ENCODE results near the gene TEX36.
"Not testable (repeated sequence)": the region's sequence is repeated elsewhere in the genome, so short reads cannot be mapped to it uniquely, and the experiment has no call there.

The TEX36 gene, protein sequence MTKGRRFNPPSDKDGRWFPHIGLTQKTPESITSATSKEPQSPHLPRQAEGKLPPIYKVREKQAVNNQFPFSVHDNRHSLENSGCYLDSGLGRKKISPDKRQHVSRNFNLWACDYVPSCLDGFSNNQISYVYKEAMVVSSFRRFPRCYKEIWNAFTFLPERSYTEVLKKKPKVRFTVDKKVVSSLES

DNA sequence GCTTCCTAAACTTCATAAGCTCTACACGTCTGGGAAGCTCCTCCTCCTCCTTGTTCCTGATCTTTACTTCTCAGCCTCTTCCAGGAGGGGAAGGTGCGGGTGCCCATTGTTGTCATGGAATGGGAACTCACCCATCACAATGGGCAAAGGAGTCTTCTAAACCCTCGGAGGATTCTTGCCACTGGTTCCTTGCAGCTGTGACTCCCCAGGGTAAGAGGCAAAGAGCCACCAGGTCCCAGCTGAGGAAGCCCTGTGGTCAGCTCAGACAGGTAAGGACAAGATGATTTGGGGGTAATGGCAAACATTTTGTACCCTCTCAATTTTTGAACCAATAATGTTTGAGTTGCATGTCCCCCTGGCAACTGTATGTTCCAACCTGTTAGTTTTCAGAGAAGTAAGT lies at the start of gene TEX36:
Gene TEX36 (minus strand): TSS at position 101 of the 400 bp plus-strand sequence. CDS start 174 bp downstream, outside the sequence.
- DNase-seq = no peak

DNA sequence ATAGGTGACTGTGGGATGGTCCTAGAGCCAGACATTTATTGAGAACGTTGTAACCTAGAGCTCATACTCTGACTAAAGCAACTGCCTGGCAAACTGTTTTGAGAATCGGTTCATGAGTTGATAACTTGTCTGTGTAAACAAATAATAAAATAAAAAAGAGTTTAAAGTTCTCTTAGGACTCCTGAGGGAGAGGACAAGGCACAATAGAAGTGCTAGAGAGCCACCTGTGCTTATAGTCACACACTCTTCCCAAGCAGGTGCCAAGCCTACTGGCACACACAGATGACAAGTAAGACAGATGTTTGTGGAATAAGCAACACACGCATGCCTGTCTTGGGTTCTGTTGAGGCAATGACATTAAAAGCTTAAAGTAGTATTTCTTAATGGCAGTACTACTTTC lies 44.5 kb upstream of the TEX36 start:
- DNase-seq = no peak

DNA sequence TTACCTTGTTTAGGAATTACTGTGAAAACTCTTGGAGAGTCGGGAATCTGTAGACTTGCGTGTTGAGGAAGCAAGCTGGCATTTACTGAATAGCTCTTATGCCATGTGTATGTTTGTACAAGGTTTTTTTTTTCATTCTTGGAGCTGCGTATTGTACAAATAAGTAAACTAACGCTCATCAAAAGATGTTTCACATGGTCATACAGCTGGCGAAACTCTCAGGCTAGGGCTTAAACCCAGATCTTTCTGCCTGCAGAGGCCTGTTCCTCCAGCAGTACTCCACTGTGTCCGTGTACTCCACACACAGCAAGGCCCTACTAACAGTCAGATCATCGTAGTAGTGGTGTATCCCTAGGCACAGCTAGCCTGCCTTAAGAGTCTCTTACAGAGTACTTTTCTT lies 44.0 kb upstream of the TEX36 start:
- DNase-seq = no peak

DNA sequence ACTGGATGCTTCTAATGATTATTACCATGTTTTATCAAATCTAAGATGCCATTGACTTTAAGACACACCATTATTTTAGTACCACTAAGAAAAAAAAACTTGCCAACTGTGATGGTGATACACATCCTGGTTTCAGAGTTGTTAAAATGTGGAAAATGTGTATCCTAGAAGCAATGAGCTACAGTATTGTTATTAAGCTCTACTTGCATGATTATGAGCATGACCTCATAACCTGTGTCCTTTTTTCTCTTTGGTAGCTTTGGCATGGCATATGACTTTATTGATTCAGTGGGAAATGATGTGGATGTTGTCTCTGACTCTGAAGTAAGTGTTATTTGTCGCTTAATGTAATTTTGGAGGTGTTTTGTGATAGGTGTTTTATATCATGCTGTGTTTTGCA lies 39.8 kb upstream of the TEX36 start:
- no peak for DNase-seq

DNA sequence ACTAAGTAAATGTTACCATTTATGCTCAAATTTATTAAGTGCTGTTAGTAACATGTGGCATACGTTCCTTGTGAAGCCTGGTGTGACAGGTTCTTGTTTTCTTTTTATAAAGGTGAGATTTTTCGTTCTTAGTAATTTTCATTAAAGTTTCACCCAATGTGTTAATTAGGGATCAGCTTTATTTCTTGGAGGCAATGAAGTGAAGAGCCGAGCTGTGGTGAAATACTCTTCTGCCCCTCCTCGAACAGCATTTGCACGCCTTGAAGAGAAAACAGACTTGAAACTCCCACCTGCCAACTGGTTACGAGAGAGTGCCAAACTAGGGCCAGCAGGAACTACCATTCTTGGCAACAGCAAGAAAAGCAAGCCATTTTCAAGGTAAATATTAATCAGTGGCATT lies 38.1 kb upstream of the TEX36 start:
- DNase-seq = no peak

DNA sequence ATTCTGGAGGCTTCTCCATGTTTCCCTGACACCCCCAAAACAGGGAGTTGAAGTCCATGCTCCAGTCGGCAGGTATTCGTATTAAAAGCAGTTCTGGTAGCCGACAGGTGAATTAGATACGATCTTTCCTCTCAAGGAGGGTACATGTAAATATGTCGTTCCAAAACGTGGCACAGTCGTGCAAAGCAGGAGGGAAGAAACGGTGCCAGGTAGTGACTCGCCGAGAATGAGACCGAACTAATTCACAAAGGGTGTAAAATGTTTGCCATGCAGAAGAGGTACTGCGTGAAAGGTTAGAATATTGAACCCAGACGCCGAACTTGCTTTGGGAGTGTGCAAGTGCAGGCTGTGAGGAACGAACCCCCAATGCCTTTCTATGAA lies 37.0 kb upstream of the TEX36 start:
- no peak for DNase-seq

DNA sequence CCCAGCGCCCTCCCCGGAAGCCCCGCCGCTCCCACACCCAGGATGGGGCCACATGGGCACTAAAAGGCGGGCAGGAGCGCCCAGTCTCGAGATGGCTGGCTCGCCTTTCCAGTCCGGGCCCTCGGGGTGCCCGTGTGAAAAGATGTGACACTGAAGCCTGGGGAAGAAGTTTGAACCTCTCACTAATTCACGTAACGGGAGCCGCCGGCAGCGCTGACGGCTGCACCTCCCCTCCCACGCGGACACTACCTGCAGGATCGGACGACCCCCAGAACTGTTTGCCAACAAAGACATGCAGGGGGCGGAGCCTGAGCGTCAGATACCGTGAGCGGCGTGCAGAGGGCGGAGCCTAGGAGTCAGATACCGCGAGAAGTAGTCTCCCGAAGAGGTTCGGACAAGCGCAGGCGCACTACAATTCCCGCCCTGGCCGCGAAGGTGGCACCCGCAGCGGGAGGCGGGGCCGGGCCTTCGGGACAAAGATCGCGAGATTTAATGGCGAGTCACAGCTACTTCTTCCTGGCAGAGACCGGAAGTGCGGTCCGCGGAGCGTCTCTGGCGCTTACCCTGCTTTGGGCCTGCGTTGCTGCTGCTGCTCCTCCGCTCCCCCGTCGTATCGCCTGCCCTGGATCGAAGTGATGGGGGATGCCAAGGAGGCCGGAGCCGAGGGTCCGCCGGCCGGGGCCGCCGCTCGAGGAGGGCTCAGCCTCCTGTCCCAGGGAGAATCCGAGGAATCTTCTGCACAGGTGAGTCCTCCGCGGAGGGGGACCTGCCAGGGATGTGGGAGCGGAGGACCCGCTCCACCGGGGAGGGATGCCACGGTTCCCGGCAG lies 36.4 kb upstream of the TEX36 start, which contains the start of gene EDRF1:
Gene EDRF1 (plus strand): TSS at position 537 of the 829 bp plus-strand sequence. CDS start 99 bp downstream, at position 636.
- peak; percentile 98 to 99 for DNase-seq

DNA sequence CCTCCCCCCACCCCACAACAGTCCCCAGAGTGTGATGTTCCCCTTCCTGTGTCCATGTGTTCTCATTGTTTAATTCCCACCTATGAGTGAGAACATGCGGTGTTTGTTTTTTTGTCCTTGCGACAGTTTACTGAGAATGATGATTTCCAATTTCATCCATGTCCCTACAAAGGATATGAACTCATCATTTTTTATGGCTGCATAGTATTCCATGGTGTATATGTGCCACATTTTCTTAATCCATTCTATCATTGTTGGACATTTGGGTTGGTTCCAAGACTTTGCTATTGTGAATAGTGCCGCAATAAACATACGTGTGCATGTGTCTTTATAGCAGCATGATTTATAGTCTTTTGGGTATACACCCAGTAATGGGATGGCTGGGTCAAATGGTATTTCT lies 31.8 kb upstream of the TEX36 start:
- not testable (repeated sequence) for DNase-seq

DNA sequence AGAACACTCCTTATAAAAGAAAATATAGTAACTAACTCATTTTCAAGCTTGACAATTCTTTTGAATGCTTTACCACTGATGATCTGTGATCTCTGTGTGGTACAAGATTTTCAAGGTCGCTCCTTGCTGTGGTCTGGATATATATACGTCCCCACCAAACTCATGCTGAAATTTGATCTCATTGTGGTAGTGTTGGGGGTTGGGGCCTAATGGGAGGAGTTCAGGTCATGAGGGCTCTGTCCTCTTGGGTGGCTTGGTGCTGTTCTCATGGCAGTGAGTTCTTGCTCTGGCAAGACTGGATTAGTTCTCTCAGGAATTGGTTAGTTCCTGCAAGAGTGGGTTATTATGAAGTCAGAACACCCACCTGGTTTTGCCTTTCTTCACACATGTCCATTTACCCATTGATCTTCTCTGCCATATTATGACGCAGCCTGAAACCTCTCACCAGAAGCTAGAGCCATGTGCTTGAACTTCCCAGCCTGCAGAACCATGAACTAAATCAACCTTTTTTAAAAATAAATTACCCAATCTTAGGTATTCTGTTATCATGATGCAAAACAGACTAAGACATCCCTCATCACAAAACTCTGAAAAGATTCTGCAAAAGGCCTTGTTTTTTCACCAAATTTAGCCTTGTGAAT lies 28.3 kb upstream of the TEX36 start:
- no peak for DNase-seq

DNA sequence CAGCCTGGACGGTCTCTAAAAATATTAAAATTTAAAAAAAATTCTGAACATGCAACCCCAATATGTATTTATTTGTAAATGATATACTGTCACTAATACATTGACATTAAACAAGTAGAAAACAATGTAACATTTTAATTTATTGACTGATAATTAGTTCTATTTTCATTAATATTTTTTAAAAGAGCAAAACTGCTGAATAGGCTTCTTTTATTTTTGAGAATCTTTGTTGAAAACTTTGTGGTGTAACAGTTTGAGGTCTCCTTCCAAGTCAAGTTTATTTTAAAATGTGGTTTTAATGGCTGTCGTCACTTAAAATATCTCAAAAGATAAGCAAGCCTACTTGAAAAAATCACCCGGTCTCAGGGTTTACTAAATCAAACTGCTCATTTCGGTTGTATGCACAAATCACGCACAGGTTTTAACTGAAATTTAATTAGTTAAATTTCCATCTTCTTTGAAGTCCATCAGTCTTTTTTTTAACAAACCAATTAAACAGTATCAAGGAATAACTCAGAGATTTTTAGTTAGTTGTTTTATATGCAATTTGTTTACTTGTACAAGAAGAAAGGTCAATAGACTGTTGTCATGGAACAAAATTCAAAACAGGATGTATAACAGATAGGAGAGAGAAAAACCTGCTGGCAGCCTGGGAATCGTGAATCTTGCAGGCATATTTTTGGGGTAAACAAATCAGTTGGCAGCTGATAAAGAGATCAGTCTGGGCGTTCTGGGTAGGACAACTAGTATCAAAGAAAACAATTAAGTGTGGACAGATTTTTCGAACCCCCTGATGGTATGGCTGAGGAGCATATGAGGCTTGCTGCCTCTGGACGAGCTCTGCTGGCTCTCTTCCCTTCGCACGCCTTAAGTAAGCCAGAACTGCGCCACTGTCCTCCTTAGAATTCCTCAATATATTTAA lies 26.9 kb upstream of the TEX36 start:
- no peak for DNase-seq

DNA sequence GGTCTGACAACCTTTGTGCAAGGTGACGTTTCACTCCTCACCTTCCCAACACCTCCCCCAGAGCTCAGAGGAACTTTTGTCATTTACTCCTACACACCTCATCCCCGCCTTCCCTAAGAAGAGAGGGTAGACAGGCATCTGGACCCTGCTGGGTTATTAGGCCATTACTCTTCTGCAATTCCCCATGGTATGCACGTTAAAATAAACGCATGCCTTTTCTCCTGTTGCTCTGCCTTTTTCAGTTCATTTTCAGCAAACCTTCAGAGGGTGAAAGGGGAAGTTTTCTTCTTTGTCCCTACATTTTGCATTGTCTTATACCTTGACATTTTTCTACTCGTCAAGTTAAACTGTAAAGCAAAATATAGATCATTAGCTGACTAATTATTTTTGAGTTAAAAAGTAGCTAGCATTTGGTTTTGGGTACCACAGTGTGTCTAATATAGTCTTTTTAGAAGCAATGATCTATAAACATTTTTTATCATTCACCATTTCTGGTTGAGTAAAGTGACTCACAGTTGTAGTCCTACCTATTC lies 26.1 kb upstream of the TEX36 start:
- no peak for DNase-seq

DNA sequence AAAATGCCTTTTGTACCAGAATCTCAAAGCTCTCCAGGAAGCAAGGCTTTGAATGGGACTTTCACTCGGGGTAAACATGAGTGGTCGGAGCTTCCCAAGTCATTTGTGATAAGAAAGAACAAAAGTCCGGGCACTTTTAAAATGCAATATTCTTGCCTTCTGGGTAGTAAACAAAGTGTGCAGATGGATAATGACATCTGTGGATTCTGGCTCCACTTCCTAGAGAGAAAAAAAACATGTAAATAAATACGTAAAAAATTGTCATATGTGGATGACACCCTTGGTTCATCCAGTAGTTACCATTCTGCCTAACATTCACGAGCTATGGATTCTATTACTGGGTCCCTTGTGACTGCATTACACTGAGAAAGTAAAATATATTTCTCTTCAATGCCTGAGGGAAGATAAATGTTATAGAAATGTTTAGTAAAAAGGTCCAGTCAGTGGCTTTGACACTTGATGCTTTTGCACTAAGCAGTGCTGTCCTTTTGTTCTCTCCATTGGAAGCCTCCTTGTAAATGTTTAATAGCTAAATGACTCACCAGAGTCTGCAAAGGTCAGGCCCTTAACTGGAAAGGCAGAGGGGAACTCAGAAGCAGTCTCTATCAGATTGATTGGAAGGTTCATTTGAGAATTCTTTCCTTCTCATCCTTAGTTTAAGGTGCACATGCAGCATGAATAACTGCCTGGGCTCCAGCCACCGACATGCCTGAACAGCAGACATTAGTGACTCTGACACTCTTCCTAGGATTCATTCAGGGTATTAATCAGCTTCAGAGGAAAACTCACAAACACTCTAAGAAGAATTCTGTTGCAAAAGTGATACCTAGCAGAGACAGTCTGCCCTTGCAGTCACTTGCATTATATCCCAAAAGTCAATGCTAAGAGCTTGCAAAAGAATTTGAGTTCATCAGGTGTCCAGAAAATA lies 24.8 kb upstream of the TEX36 start:
- no peak for DNase-seq

DNA sequence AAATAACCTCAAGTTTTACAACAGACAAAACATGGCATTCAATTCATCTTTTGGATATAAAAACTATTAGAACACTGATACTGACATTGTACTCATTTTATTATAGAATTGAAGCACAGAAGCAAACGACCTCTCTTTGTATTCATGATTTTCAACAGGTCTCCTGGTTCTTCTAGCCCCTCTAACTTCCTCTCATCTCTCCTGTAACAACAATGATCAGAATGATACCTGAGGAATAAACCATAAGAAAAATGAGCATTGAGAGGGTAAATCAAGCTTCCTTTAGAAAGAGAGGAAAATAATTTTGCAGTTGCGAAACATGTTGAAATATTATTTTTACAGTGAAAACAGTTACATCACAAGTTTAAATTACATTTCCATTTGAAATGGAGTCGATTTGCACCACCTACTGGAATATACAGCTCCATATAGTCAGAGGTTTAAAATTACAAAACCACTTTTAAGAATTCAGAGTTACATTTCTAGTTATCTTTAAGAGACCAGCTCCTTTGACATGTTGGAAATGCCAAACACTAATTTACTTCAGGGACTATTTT lies 17.5 kb upstream of the TEX36 start:
- DNase-seq = no peak

DNA sequence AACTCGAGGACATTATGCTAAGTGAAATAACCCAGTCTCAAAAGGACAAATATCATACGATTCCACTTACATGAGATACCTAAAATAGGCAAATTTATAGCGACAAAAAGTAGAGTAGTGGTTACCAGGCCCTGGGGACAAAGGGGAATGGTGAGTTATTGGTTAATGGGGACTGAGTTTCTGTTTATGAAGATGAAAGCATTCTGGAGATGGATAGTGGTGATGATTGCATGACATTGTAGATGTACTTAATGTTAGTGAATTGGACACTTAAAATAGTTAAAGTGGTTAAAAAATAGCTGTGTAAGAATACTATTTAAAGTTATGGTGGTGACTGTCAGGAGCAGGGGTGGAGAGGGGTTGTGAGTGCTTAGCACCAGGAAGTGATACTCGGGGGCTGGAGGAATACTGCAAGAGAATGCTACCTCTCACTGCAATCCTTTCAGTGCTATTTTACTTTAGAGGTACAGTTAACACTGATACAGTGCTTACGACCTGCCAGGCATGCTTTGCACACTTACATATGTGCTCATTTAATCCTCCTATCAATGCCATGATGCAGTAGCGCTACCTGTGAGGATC lies 16.7 kb upstream of the TEX36 start:
- DNase-seq = no peak

DNA sequence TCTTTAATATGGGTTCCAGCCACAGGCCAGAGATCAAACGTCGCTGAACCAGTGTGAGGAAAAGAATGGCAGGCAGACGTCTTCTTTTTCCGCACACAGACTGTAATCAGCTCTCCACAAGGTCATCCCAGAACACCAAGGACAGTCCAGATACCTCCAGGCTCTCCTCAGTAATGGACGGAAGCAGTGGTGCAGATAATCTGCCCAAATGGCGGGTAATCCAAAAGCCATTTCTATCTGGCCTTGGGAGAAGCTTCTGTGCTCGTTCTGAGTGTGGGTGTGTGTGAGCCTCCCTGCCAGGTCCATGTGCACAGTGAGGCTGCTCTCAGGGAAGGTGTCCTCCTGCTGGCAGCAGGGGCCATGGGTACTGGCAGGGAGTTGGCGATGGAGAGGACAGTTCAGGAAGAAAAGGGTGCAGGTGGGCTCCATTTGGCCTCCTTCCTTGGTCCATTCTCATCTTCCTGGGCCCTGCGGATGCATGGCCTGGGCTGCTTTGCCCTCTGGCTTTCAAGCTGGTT lies 15.6 kb upstream of the TEX36 start:
- DNase-seq = no peak

DNA sequence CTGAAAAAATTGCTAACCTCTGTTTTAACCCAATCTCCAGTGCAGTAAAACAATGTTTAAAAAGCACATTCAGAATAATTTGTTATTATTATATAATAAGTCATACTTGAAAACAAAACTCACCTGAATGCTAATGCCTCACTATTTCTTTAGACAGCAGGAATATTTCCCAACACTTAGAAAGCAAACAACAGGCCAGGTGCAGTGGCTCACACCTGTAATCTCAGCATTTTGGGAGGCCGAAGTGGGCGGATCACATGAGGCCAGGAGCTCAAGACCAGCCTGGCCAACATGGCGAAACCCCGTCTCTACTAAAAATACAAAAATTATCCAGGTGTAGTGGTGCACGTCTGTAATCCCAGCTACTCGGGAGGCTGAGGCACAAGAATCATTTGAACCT lies 13.9 kb upstream of the TEX36 start:
- not testable (repeated sequence) for DNase-seq

DNA sequence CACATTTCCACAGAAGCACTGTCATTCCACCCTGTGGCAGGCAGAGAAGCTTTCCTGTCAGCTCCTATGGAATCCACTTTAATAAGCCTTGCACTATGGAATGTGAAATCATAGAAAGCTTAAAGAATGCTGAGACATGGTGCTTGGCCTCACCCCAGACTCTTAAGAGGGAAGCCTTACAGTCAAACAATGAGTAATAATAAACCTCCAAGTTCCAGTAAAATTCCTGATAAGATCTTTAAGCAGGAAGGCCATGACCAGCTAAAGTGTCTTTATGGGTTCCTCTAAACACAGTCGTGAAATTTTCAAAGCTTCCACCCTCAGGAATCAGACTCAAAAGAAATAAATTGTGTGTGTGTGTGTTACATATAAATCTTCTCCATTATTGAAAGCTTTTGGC lies 11.9 kb upstream of the TEX36 start:
- no peak for DNase-seq

DNA sequence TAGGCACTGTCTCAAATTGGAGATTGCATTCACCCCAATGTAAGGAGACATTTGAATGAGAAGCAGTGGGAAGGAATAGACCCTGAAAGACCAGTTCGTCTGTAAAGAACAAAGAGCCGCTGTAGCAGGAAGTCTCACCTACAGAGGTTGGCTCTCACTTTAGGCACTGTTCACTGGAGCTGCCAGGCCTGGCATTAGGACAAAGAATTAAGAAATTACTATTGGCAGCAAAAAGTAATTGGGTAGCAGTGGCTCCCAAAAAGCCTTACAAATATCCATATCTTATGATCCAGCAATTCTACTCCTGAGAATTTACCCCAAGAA lies 10.5 kb upstream of the TEX36 start:
- DNase-seq = no peak

DNA sequence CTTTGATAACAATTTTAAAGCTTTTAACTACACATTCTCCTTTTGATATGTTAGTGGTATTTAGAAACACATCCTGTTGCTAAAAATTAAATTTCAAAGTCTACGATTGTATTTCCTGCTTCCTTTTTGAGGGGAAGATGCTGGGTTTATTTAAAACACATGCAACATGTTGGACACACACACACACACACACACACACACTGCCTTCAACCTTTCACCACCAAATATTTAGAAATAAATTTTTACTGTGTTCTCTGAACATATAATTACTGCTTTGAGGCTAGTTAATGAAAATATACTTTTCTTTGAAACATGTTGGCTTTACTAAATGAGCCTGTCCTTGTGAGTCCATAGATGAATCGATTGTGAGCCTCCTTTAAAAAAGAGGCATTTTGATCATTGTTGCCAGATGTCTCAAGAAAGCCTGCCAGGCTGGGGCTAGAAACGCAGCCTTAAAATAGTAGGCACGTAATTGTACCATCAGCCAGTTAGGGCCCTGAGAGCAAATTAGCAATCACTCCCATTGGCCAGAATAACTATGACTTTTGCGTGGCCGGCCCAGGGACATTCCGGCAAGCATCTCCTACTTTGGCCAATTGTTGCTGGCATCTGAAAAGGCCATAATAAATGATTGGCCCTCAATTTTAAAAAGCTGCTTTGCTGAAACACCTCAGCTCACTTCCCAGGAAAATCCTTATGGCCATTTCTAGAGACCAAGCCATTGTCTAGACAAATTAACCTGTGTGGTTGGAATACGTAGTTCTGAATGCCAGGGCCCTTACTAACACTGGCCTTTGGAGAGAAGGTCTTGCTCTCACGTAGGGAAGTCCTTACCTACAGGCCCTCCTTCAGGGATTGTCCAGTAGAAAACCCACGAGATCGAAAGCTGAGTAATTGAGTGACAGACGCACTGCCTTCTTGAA lies 9.9 kb upstream of the TEX36 start:
- no peak for DNase-seq

DNA sequence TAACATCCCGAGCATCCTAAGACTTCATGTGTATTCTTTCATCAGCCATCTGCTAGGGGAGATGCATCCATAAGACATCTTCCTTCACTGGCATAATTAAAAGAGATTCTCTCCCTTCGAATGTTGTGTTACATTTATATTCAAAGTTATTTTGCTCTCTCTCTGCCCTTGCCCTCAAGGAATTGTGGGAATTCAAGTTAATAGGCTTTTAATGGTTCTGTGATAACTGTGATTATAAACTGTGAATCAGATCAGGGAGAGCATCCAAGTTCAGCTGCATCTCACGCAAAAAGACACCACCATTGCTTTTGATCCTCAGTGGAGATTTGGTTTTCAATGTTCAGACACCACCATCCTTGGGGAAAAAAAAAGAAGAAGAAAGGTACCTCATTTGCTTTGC lies 9.2 kb upstream of the TEX36 start:
- no peak for DNase-seq
